SK-N-MC (cell line): ENCODE data around the gene TAGAP.

Experiments
- DNase-seq: peaks from one replicate; pipeline ENCODE4 v3.0.0-alpha.2; 2011; ENCODE audit warnings: low read depth, low spot score
- H3K27ac ChIP-seq: fragments of 200-600 bp; sonication (generic); 2 replicates; pipeline ENCODE4 v1.5.1; 2016; ENCODE audit warnings: mixed run types
- H3K36me3 ChIP-seq: fragments of 200-600 bp; sonication (generic); 2 replicates; pipeline ENCODE4 v1.6.1; 2017; ENCODE audit warnings: antibody characterized with exemption, low read length, mixed read lengths; ENCODE audit not compliant: insufficient read depth
- H3K4me3 ChIP-seq: fragments of 200-600 bp; sonication (generic); 2 replicates; pipeline ENCODE4 v1.5.1; 2016
- H3K9ac ChIP-seq: fragments of 200-600 bp; sonication (generic); 2 replicates; pipeline ENCODE4 v1.8.0; 2017; ENCODE audit warnings: mixed run types, mixed read lengths; ENCODE audit not compliant: insufficient read length
- H3K9me3 ChIP-seq: fragments of 200-600 bp; sonication (generic); 2 replicates; pipeline ENCODE4 v1.6.1; 2017; ENCODE audit warnings: low read depth, mild to moderate bottlenecking, antibody characterized with exemption, low read length, moderate library complexity, mixed read lengths
- EZH2 ChIP-seq: fragments of 200-600 bp; sonication (generic); IDR thresholded peaks from one replicate; pipeline ENCODE4 v1.6.1; 2017; ENCODE audit warnings: antibody characterized with exemption
- FOXP2 ChIP-seq: optimal IDR thresholded peaks from 2 replicates; pipeline ENCODE3; 2011; ENCODE audit warnings: mild to moderate bottlenecking, moderate library complexity; ENCODE audit not compliant: insufficient read depth; ENCODE audit errors: extremely low read length, control extremely low read depth
- POLR2AphosphoS5 ChIP-seq: IDR thresholded peaks from 2 replicates; pipeline ENCODE4 v1.6.1; 2012; ENCODE audit warnings: mild to moderate bottlenecking, low read depth, low read length, borderline replicate concordance

The TAGAP gene

GRCh38 chr6:159044899-159045727 lies at the start of gene TAGAP:
TSS of gene TAGAP (minus strand) at chr6:159044991. CDS start at chr6:159044146, 845 bp downstream.
- Histone ChIP-seq H3K36me3 (0 out of 2 replicates have a peak, but pooled peaks cover 4% of the 10 kb centered on the region), H3K4me3 (peak within 1 kb of the TSS; percentile 70), H3K9me3 (no peaks in the 10 kb centered on the region), H3K9ac (peak within 1 kb of the TSS; percentile 39), H3K27ac (peak within 1 kb of the TSS; percentile 50)
- DNase-seq = no peak
- TF ChIP-seq EZH2 (no peak), FOXP2 (no peak), POLR2AphosphoS5 (no peak)

GRCh38 chr6:159093609-159094443 lies 49.0 kb upstream of the TAGAP start:
- Histone ChIP-seq H3K4me3 (no peak overlapping the region), H3K9ac (no peak overlapping the region), H3K9me3 (no peaks in the 10 kb centered on the region), H3K27ac (no peak overlapping the region), H3K36me3 (no peaks in the 10 kb centered on the region)
- TF ChIP-seq FOXP2 (no peak), EZH2 (no peak), POLR2AphosphoS5 (no peak)
- no peak for DNase-seq

DNA sequence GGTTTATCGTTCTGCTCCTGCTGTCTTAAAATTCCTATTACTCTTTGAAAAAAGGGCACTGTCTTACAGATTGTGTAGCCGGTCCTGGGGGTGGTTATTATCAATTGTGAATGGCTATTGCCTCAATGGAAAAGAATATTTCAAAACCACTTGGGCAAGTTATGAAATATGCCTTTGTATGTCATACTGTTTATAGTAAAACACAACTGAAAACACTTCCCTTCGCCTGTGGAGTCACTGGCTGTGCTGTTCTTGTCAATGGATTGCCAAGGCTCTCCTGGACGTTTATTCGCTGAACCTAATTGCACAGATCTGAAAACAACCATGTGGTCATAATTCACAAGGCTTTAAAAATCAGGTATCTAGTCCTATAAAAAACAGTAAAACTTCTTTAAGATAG lies 47.8 kb upstream of the TAGAP start:
- H3K27ac ChIP-seq = no peak overlapping the region
- TF ChIP-seq FOXP2 (no peak), EZH2 (no peak), POLR2AphosphoS5 (no peak)

DNA sequence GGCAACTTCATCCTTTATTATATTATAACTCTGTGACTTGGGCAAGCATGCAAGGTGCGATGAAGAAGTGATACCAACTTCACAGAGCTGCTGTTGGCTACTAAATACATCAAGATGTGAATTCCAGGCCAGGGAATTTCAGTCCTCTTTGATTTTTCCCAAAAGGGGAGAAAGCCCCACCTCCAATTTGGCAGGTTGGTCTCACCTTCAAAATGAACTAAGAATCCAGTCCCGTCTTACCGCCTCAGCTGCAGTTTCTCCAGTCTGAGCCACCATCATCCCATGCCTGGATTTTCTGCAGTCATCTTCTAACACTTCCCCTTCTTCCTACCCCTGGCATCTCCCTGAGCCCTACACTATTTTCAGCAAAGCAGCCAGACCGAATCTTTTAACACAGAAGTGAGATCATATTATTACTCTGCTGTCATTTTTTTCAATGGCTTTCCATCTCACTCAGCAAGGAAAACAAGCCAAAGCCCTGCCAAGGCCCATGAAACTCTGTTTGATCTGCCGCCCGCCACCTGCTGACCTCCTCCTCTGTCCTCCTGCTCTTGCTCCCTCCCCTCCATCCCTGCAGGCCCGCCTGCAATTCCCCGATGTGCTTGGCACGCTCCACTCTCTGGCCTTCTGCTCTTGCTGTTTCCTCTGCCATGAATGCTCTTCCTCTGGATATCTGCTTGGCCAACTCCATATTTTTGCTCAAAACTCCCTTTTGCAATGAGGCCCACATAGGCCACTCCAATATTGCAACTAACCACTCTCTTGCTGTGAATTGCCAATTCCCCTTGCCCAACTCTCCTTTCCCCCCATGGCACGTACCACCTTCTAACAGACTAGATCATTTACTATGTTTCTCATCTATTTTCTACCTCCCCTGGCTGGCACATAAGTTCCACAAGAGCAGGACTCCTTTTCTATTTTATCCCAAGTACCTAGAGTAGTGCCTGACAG lies 46.0 kb upstream of the TAGAP start:
- Histone ChIP-seq H3K9me3 (no peaks in the 10 kb centered on the region), H3K4me3 (no peak overlapping the region), H3K36me3 (no peaks in the 10 kb centered on the region), H3K27ac (no peak overlapping the region), H3K9ac (no peak overlapping the region)
- DNase-seq = no peak
- no peak for TF ChIP-seq FOXP2
- TF ChIP-seq EZH2 = no peak
- no peak for TF ChIP-seq POLR2AphosphoS5

More for the DNA sequence above, 47.8 kb upstream of the TAGAP start:
- DNase-seq = no peak
- no peak overlapping the region for H3K9ac ChIP-seq
- H3K4me3 ChIP-seq = no peak overlapping the region
- H3K9me3 ChIP-seq = no peaks in the 10 kb centered on the region
- H3K36me3 ChIP-seq = no peaks in the 10 kb centered on the region

DNA sequence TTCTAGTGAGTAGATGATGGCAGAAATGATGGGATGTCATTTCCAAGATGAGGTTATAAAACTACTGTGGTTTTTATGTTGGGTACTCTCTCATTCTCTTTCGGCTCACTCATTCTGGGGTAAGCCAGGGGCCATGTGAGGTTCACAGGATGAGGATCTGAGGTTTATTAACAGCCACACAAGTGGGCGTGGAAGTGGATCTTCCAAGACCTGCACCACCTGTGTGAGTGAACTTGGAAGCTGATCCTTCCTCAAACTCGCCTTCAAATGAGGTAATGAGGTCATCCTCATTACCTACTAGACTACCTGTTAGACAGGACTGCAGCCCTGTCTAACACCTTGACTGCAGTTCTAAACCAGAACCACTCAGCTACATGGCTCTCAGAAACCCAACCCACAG lies 45.1 kb upstream of the TAGAP start:
- no peak overlapping the region for H3K9ac ChIP-seq
- TF ChIP-seq FOXP2 = no peak
- no peak for TF ChIP-seq EZH2
- no peak for TF ChIP-seq POLR2AphosphoS5
- H3K9me3 ChIP-seq = no peaks in the 10 kb centered on the region
- H3K27ac ChIP-seq = no peak overlapping the region
- no peak for DNase-seq
- no peak overlapping the region for H3K4me3 ChIP-seq
- no peaks in the 10 kb centered on the region for H3K36me3 ChIP-seq

GRCh38 chr6:159089443-159089842 lies 44.7 kb upstream of the TAGAP start:
- TF ChIP-seq POLR2AphosphoS5 (no peak), FOXP2 (no peak), EZH2 (no peak)
- Histone ChIP-seq H3K27ac (no peak overlapping the region), H3K9ac (no peak overlapping the region), H3K4me3 (no peak overlapping the region), H3K36me3 (no peaks in the 10 kb centered on the region), H3K9me3 (no peaks in the 10 kb centered on the region)
- DNase-seq = no peak

GRCh38 chr6:159086033-159086618 lies 41.3 kb upstream of the TAGAP start:
- Histone ChIP-seq H3K27ac (no peak overlapping the region), H3K36me3 (no peaks in the 10 kb centered on the region), H3K4me3 (no peak overlapping the region), H3K9me3 (no peaks in the 10 kb centered on the region), H3K9ac (no peak overlapping the region)
- TF ChIP-seq POLR2AphosphoS5 = no peak
- no peak for TF ChIP-seq EZH2
- TF ChIP-seq FOXP2 = no peak
- DNase-seq = no peak
